ENCODE results near the gene ZKSCAN8.
"Not testable (repeated sequence)": the region's sequence is repeated elsewhere in the genome, so short reads cannot be mapped to it uniquely, and the experiment has no call there.

The ZKSCAN8 gene

DNA sequence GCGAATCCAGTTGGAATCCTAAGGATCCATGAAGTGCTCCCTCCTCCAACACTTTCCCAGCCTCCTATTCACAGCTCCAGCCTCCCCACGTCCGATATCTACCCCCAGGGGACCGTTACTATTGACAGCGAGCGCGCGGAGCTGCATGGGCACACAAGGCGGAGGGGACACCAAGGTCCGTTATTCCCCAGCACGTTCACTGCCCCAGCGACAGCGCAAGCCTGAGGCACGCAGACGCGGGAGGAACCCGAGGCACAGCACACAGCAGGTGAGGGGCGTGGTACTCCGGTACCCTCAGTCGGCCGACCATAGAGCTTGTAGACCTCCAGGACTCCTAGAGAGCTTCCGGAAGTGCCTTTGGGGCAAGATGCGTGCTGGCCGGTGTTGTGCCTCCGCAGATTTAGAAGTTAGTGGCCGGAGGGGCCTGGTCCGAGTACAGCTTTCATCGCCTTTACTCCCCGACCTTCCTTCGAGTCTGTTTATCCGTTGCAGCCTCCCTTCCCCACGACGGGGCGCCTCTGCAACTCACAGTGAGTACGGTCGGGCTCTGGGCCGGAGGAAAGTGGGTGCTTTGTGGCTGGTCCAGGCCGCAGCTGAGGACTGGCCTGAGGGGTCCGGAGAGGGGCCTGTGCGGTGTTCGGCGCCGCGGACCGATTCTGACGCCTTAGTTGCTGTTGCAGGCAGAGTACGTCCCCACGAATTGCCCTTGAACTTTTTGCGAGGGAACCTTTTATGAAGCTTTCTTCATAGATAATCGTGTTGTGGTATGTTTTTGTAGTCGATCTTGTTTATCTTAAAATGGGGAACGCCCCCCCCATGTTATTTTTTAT is at the start of gene ZKSCAN8:
TSS of gene ZKSCAN8 (plus strand) at position 384 of the 830 bp plus-strand sequence. CDS start 6,525 bp downstream, outside the sequence.
- peak; percentile 93 for DNase-seq

DNA sequence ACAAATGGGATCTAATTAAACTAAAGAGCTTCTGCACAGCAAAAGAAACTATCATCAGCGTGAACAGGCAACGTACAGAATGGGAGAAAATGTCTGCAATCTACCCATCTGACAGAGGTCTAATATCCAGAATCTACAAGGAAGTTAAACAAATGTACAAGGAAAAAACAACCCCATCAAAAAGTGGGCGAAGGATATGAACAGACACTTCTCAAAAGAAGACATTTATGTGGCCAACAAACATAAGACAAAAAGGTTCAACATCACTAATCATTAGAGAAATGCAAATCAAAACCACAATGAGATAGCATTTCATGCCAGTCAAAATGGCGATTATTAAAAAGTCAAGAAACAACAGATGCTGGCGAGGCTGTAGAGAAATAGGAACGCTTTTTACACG is 39.5 kb upstream of the ZKSCAN8 start:
- DNase-seq, result not testable (repeated sequence)

- not testable (repeated sequence) for DNase-seq
Measured at GRCh38 chr6:28102699-28103098, 39.0 kb upstream of the ZKSCAN8 start.

GRCh38 chr6:28104392-28105244 is 37.1 kb upstream of the ZKSCAN8 start:
- peak; percentile 89 for DNase-seq

GRCh38 chr6:28105245-28105639 is 36.4 kb upstream of the ZKSCAN8 start:
- DNase-seq, result peak; percentile 8

DNA sequence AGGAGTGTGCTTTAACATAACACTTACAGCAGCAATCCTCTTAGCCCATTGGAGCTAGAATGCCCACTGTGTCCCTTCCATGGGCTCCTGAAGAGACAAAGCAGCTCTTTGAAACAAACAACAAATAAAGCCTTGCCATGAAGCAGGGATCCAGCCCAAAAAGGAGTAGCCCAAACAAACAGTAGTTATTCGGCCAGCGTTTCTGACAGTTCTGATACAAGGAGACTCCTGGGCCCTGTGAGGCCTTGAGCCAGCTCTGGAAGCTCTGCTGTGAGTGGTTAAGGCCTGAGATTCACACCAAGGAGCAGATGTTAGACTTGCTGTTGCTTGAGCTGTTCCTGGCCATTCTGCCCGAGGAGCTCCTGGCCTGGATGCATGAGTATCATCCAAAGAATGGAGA is 34.2 kb upstream of the ZKSCAN8 start:
- no peak for DNase-seq

GRCh38 chr6:28111964-28112363 is 29.7 kb upstream of the ZKSCAN8 start:
- DNase-seq, result no peak

GRCh38 chr6:28115799-28116198 is 25.9 kb upstream of the ZKSCAN8 start:
- no peak for DNase-seq

- no peak for DNase-seq
Measured at GRCh38 chr6:28117386-28118050, 24.2 kb upstream of the ZKSCAN8 start.

- no peak for DNase-seq
Measured at GRCh38 chr6:28118217-28118616, 23.5 kb upstream of the ZKSCAN8 start.

DNA sequence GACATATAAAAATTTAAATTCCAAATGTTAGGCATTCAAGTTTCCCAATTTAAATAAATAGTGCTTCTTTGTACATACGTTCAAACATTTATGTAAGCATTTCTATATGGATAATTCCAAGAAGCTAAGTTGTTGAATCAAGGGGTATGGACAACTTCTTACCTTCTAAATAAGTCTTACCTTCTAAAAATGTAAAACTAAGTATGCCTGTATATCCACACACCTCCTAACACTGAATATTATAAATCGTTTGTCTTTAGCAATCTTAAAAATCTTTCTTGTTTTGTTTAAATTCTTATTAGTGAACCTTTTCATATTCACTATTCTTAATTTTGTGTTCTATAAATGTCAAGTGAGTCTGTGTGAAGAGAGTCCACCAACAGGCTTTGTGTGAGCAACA is 19.8 kb upstream of the ZKSCAN8 start:
- DNase-seq, result no peak

DNA sequence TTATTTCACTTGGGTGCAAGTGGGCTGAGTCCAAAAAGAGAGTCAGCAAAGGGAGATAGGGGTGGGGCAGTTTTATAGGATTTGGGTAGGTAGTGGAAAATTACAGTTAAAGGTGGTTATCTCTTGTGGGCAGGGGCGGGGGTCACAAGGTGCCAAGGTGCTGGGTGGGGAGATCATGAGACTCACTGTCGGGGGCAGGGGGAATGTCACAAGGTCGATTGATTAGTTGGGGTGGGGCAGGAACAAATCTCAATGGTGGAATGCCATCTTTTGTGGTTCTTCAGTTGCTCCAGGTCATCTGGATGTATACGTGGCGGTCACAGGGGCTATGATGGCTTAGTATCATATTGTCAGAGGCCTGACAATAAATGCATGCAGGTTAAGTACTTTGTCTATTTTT is 19.4 kb upstream of the ZKSCAN8 start:
- DNase-seq, result not testable (repeated sequence)

GRCh38 chr6:28124350-28124970 is 17.2 kb upstream of the ZKSCAN8 start, which contains the start of gene ZSCAN16:
ZSCAN16 (plus strand) TSS chr6:28124609; CDS start chr6:28125444, 835 bp downstream.
- peak; percentile 86 for DNase-seq

DNA sequence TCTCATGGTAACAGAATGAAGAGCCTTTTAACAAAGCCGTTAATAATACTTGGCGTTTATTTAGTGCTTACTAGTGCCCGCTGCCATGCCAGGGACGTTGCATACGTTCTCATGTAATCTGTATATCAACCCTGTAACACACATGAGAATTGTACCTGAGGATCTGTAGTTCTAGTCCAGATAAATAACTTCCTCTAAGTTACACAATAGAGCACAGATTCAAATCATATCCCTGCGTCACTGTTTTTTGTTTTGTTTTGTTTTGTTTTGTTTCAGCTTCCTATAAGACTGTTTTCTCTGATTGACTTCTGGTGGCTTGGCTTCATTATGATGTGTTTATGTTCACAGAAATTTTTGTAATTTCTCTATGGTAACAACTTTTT is 16.7 kb upstream of the ZKSCAN8 start:
- no peak for DNase-seq

GRCh38 chr6:28125401-28125800 is 16.3 kb upstream of the ZKSCAN8 start:
- no peak for DNase-seq

- DNase-seq, result peak; percentile 53
Measured at GRCh38 chr6:28134015-28134414, 7.7 kb upstream of the ZKSCAN8 start.

DNA sequence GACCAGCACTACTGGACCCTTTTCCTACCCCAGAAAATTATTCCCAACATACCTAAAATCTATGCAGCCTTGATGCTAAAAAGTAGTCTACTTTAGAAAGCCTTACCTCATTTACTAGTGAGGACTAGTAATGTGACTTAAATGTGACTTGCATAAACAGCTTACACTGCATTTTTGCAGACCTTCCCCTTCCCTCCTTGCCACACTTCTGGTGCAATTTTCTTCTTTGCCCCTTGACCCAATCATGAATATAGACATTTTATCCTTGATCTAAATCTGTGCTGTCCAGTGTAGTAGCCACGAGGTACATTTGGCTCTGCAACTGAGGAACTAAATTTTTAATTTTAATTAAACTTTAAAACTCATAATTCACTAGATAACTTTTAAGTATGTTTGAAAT is 7.0 kb upstream of the ZKSCAN8 start:
- peak; percentile 16 for DNase-seq

DNA sequence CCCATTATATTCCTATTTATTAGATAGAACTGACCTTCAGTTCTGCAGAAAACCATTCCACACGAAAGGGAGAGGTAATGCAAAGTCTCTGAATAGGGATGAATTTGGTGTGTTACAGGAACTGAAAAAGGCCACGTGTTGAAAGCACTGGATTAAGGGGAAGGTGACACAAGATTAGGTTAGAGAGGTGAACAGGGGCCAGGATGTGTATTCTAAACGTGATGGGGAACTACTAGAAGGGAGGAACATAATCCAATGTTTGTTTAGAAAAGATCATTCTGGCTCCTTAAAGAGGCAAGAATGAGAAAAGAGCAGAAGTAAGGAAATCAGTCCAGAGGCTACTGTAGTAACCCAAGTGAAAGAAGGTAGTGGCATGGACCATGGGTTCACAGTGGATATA is 6.3 kb upstream of the ZKSCAN8 start:
- DNase-seq, result peak; percentile 18

DNA sequence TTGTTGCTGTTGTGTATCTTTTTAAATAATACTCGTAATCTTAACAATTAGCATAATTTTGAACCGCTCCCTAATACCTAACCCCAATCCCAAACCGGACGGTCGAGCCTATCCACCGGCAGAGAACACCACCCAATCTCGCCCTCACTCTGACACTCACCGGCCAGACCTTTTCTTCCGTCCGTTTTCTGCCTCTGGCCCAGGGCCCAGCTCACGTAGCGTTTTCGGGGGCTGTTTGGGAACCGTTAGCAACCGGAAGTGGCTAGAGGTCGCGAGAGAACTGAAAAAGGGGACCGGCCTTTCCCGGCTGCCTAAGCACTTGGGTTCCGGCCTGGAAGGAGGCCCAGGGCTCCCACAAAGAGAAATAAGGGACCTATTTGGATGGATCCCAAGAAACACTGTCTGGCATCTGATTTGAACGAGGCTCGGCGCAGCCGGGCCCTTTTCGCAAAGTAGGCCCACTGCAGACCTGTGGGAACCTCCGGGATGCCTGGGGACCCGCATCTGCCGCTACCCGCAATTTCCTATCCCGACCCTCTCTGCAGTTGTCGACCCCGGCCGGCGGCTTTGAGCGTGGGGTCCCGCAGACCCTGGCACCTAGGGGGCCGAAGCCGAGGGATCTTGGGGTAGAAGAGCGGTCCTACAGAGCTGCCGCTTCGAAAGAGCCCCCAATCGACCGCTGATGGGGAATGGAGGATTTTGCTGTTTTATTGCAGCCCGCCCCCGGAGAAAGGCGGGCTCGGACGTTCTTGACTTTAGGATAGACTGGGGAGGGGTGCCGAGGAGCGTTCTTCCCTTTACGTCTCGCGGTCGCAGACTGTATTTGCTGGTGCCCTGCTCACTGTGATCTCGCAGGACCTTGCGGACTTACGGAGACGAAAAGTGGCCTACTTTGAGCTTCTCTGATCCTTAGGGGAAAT is 4.8 kb upstream of the ZKSCAN8 start:
- DNase-seq, result peak; percentile 91

GRCh38 chr6:28137505-28137981 is 4.1 kb upstream of the ZKSCAN8 start:
- DNase-seq, result peak; percentile 72

DNA sequence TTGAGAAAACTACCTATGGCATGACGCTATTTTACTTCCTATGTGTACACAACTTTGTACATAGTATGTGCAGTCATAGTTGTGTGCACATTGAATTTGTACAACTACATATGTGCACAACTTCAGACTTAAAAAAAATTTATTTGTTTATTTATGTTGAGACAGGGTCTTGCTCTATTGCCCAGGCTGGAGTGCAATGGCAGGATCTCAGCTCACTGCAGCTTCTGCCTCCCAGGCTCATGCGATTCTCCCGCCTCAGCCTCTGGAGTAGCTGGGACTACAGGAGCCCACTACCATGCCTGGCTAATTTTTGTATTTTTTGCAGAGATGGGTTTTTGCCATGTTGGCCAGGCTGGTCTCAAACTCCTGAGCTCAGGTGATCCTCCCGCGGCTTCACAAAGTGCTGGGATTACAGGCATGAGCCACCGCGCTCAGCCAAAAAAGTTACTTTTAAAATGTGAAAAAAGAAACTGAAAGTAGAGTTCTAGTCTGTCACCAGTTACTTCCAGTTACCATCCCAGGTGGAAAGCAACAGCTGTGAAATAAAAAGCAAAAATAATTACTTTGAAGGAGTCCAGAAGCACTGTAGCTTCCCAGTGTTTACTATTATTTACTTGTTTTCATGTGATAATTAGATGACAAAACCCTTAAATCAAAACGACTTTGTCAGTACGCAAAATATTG is 1.7 kb upstream of the ZKSCAN8 start:
- peak; percentile 36 for DNase-seq

All from activated CD4-positive, alpha-beta T cell treated with anti-CD3 and anti-CD28 coated beads, Interleukin-10, Interleukin-2, amounts not matched to agents 100 ng/mL and 50 ng/mL, durations not matched to agents 16 hours and 8 hours (primary cell).